Prostate gland (tissue), 2 donors: ENCODE results near the gene TPSG1.
"Not testable (repeated sequence)": the region's sequence is repeated elsewhere in the genome, so short reads cannot be mapped to it uniquely, and the experiment has no call there.

Experiments used
- POLR2AphosphoS5 ChIP-seq: sonication (generic); formaldehyde crosslinking; IDR thresholded peaks from one replicate; pipeline ENCODE4 v1.6.1; 2017; ENCODE audit warnings: antibody characterized with exemption
- TF ChIP-seq, protein P1 (sequence below), 4 experiments: fragments of 200-600 bp in 2 of 4; fragments of 450-650 bp in 2 of 4; sonication (generic) in 2 of 4; IDR thresholded peaks; 1 replicate in 3 of 4; 2 replicates in 1 of 4; pipeline ENCODE4 v1.5.1; 2016 to 2019; ENCODE audit warnings: antibody characterized with exemption in 4 of 4, mild to moderate bottlenecking in 2 of 4, moderate library complexity in 2 of 4

DNA sequence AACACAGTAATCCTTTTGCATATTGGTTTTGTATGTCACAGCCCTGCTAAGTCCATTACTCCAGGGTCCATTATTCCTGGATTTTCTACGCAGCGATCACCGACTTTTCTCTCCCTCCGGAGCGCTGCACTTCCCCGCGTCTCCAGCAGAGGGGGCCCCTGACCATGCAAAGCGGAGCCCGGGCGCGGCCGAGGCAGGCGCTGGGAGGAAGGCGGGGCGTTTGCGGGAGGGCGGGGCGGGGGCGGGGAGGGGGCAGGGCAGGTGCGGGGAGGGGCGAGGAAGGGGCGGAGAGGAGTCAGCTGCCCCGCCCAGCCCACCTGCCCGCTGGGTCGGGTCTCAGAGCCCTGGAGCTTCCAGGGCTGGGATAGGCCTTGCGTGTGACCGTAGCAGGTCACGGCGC, 11.6 kb upstream of the TPSG1 start:
- not testable (repeated sequence) for TF ChIP-seq POLR2AphosphoS5
- TF ChIP-seq, protein P1, sequence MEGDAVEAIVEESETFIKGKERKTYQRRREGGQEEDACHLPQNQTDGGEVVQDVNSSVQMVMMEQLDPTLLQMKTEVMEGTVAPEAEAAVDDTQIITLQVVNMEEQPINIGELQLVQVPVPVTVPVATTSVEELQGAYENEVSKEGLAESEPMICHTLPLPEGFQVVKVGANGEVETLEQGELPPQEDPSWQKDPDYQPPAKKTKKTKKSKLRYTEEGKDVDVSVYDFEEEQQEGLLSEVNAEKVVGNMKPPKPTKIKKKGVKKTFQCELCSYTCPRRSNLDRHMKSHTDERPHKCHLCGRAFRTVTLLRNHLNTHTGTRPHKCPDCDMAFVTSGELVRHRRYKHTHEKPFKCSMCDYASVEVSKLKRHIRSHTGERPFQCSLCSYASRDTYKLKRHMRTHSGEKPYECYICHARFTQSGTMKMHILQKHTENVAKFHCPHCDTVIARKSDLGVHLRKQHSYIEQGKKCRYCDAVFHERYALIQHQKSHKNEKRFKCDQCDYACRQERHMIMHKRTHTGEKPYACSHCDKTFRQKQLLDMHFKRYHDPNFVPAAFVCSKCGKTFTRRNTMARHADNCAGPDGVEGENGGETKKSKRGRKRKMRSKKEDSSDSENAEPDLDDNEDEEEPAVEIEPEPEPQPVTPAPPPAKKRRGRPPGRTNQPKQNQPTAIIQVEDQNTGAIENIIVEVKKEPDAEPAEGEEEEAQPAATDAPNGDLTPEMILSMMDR (IDR thresholded peaks at IDR 0.05) = not testable (repeated sequence)
